Gastroesophageal sphincter (tissue), 3 donors: ENCODE results near the gene ATF4.
"Not testable (repeated sequence)": the region's sequence is repeated elsewhere in the genome, so short reads cannot be mapped to it uniquely, and the experiment has no call there.

ENCODE experiments used
- CTCF ChIP-seq, 4 experiments: fragments of 200-600 bp in 2 of 4; fragments of 450-650 bp in 2 of 4; sonication (generic) in 1 of 4; IDR thresholded peaks; one replicate each; pipeline ENCODE4 v1.5.1; 2017 to 2019; ENCODE audit warnings: antibody characterized with exemption in 4 of 4, mild to moderate bottlenecking in 2 of 4, moderate library complexity in 2 of 4
- POLR2A ChIP-seq, 2 donors: fragments of 450-650 bp; IDR thresholded peaks; one replicate each; pipeline ENCODE4 v1.6.1; 2017; ENCODE audit warnings: antibody characterized with exemption in 2 of 2, mild to moderate bottlenecking in 2 of 2, moderate library complexity in 1 of 2

GRCh38 chr22:39521106-39521885 is 934 bp downstream of the ATF4 start:
- not testable (repeated sequence) for TF ChIP-seq CTCF, POLR2A (IDR thresholded peaks at IDR 0.05)
